HepG2 (cell line): ENCODE data around the gene WNT3. TPM values are rescaled to one million over a fixed set of nuclear protein-coding genes. Genes with fewer than 3 reads are reported as not detected.

Experiments used
- CAMTA2 ChIP-seq: sonication (generic); formaldehyde crosslinking; IDR thresholded peaks from 2 replicates; pipeline ENCODE4 v1.4.0; 2020; ENCODE audit warnings: mild to moderate bottlenecking, missing genetic modification reagents, borderline replicate concordance
- CREB3 ChIP-seq: sonication (generic); formaldehyde crosslinking; IDR thresholded peaks from 2 replicates; pipeline ENCODE4 v1.5.0; 2020; ENCODE audit warnings: missing genetic modification reagents
- HOMEZ ChIP-seq: IDR thresholded peaks from 2 replicates; pipeline ENCODE4 v1.6.1; 2016; ENCODE audit warnings: low read depth
- LBX2 ChIP-seq: sonication (generic); formaldehyde crosslinking; IDR thresholded peaks from 2 replicates; pipeline ENCODE4 v1.5.0; 2020; ENCODE audit warnings: missing genetic modification reagents, mild to moderate bottlenecking, borderline replicate concordance
- RBM39 ChIP-seq: fragments of 200-400 bp; formaldehyde crosslinking; IDR thresholded peaks from one replicate; pipeline ENCODE4 v1.6.1; 2018; ENCODE audit warnings: antibody characterized with exemption, mild to moderate bottlenecking, low read depth, low read length; ENCODE audit not compliant: poor library complexity, severe bottlenecking
- RCOR2 ChIP-seq: IDR thresholded peaks from 2 replicates; pipeline ENCODE4 v1.6.1; 2016; ENCODE audit warnings: missing biosample characterization, missing genetic modification reagents
- SUZ12 ChIP-seq: fragments of 150-350 bp; IDR thresholded peaks from 2 replicates; pipeline ENCODE4 v1.6.1; 2014; ENCODE audit warnings: low read depth, low read length
- ZFP37 ChIP-seq: sonication (generic); formaldehyde crosslinking; IDR thresholded peaks from 2 replicates; pipeline ENCODE4 v1.4.0; 2020; ENCODE audit warnings: missing genetic modification reagents, borderline replicate concordance
- ZNF20 ChIP-seq: sonication (generic); formaldehyde crosslinking; IDR thresholded peaks from 2 replicates; pipeline ENCODE4 v1.4.0; 2020; ENCODE audit warnings: mild to moderate bottlenecking, moderate library complexity, missing genetic modification reagents
- ZNF251 ChIP-seq: sonication (generic); formaldehyde crosslinking; IDR thresholded peaks from 2 replicates; pipeline ENCODE4 v1.9.0; 2021; ENCODE audit warnings: mild to moderate bottlenecking, missing genetic modification reagents
- ZNF614 ChIP-seq: IDR thresholded peaks from 2 replicates; pipeline ENCODE4 v1.6.1; 2018; ENCODE audit warnings: missing biosample characterization, missing genetic modification reagents, inconsistent platforms, borderline replicate concordance
- ZSCAN21 ChIP-seq: sonication (generic); formaldehyde crosslinking; IDR thresholded peaks from 2 replicates; pipeline ENCODE4 v1.8.0; 2022; ENCODE audit warnings: mild to moderate bottlenecking, missing genetic modification reagents, moderate library complexity, borderline replicate concordance
- ZSCAN29 ChIP-seq: sonication (generic); formaldehyde crosslinking; conservative IDR thresholded peaks from 2 replicates; pipeline ENCODE4 v1.4.0; 2020; ENCODE audit warnings: mild to moderate bottlenecking, missing genetic modification reagents
- polyA plus RNA-seq, 8 experiments: library from polyadenylated mRNA; depleted of rRNA in 3 of 8; stranded (reverse) in 7 of 8; unstranded in 1 of 8; fragments of >200 nt; fragmentation: Illumina TruSeq in 4 of 8; extraction: Trizol in 4 of 8; gene quantifications; 2 replicates each; pipeline versions ENCODE4 v1.2.1 to v1.2.3, GENCODE V29; 2011 to 2016; ENCODE audit warnings: low read depth in 4 of 8, missing spikeins in 1 of 8, mixed read lengths in 1 of 8; ENCODE audit not compliant: insufficient read depth in 1 of 8
- total RNA-seq, 5 experiments: library from RNA; depleted of rRNA; stranded (reverse); fragments of >200 nt; fragmentation: Illumina TruSeq; extraction: Trizol; gene quantifications; 2 replicates each; pipeline ENCODE4 v1.2.3, GENCODE V29; 2016; ENCODE audit warnings: low read depth in 1 of 5
- TF ChIP-seq, protein P1 (sequence below): sonication (generic); formaldehyde crosslinking; IDR thresholded peaks from 2 replicates; pipeline ENCODE4 v1.5.1; 2020; ENCODE audit warnings: mild to moderate bottlenecking, missing genetic modification reagents, moderate library complexity
- TF ChIP-seq, protein P2 (sequence below): sonication (generic); formaldehyde crosslinking; conservative IDR thresholded peaks from 2 replicates; pipeline ENCODE4 v1.4.0; 2020; ENCODE audit warnings: missing genetic modification reagents
- TF ChIP-seq, protein P3 (sequence below): sonication (generic); formaldehyde crosslinking; IDR thresholded peaks from 2 replicates; pipeline ENCODE4 v1.4.0; 2020; ENCODE audit warnings: missing genetic modification reagents, borderline replicate concordance

Gene WNT3
- total and polyA plus RNA-seq, 2 of the 13 experiments (the other 11 are each of a cell fraction or from before 2014, with no cell fraction given): 8.5 to 10.3 TPM

DNA sequence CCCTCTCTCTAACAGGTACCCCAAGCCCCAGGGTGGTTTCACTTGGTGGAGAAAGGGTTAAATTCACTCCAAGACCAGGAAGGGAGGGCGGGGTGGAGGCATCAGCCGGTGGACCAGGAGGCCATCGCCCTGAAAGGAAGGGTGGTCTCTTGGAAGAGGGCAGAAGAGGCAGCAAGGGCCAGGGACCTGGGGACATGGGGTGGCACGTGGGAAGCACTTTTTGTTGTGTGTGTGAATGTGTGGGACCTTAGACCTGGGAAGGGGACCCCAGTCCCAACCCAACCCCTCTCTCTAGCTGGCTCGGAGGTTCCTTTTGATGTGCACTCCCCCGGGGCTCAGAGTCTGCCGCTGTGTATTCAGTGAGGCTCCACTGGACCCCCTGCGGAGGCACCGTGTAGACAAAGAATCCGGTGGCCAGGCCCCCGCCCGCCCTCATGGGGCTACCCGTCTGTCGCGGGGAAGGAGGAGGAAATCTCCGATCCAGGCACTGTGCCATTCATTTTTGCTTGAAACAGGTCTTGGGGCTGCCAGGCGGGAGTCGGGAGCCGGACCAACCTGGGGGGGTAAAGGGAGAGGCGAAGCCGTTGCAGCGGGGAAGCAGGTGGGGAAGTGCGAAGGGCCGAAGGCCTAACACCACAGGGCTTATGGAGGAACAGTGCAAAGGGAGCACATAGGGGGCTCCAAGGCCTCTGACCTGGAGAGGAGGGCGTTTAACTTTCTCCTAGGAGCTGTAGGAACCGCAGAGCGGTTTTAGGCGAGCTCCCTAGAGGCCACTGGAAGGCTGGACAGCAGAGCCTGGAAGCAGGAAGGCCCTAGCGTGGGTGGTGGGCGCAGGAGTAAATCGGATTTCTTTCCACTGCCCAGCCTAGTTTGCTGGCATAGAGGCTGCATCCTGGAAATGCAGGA lies 3.2 kb upstream of the WNT3 start (continued):
- no peak for TF ChIP-seq ZNF614 (CRISPR knock-in tag)
- no peak for TF ChIP-seq SUZ12
- TF ChIP-seq, protein P1, sequence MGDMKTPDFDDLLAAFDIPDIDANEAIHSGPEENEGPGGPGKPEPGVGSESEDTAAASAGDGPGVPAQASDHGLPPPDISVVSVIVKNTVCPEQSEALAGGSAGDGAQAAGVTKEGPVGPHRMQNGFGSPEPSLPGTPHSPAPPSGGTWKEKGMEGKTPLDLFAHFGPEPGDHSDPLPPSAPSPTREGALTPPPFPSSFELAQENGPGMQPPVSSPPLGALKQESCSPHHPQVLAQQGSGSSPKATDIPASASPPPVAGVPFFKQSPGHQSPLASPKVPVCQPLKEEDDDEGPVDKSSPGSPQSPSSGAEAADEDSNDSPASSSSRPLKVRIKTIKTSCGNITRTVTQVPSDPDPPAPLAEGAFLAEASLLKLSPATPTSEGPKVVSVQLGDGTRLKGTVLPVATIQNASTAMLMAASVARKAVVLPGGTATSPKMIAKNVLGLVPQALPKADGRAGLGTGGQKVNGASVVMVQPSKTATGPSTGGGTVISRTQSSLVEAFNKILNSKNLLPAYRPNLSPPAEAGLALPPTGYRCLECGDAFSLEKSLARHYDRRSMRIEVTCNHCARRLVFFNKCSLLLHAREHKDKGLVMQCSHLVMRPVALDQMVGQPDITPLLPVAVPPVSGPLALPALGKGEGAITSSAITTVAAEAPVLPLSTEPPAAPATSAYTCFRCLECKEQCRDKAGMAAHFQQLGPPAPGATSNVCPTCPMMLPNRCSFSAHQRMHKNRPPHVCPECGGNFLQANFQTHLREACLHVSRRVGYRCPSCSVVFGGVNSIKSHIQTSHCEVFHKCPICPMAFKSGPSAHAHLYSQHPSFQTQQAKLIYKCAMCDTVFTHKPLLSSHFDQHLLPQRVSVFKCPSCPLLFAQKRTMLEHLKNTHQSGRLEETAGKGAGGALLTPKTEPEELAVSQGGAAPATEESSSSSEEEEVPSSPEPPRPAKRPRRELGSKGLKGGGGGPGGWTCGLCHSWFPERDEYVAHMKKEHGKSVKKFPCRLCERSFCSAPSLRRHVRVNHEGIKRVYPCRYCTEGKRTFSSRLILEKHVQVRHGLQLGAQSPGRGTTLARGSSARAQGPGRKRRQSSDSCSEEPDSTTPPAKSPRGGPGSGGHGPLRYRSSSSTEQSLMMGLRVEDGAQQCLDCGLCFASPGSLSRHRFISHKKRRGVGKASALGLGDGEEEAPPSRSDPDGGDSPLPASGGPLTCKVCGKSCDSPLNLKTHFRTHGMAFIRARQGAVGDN: peak; percentile 51
- TF ChIP-seq, protein P2, sequence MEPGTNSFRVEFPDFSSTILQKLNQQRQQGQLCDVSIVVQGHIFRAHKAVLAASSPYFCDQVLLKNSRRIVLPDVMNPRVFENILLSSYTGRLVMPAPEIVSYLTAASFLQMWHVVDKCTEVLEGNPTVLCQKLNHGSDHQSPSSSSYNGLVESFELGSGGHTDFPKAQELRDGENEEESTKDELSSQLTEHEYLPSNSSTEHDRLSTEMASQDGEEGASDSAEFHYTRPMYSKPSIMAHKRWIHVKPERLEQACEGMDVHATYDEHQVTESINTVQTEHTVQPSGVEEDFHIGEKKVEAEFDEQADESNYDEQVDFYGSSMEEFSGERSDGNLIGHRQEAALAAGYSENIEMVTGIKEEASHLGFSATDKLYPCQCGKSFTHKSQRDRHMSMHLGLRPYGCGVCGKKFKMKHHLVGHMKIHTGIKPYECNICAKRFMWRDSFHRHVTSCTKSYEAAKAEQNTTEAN (CRISPR knock-in tag): no peak
- TF ChIP-seq, protein P3, sequence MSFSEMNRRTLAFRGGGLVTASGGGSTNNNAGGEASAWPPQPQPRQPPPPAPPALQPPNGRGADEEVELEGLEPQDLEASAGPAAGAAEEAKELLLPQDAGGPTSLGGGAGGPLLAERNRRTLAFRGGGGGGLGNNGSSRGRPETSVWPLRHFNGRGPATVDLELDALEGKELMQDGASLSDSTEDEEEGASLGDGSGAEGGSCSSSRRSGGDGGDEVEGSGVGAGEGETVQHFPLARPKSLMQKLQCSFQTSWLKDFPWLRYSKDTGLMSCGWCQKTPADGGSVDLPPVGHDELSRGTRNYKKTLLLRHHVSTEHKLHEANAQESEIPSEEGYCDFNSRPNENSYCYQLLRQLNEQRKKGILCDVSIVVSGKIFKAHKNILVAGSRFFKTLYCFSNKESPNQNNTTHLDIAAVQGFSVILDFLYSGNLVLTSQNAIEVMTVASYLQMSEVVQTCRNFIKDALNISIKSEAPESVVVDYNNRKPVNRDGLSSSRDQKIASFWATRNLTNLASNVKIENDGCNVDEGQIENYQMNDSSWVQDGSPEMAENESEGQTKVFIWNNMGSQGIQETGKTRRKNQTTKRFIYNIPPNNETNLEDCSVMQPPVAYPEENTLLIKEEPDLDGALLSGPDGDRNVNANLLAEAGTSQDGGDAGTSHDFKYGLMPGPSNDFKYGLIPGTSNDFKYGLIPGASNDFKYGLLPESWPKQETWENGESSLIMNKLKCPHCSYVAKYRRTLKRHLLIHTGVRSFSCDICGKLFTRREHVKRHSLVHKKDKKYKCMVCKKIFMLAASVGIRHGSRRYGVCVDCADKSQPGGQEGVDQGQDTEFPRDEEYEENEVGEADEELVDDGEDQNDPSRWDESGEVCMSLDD (CRISPR knock-in tag): 0 out of 2 replicates have a peak, but pooled peaks have one; percentile 29
- no peak for TF ChIP-seq RCOR2
- no peak for TF ChIP-seq ZFP37 (CRISPR knock-in tag)
- TF ChIP-seq ZSCAN21 (CRISPR knock-in tag): no peak
- TF ChIP-seq LBX2: no peak
- peak; percentile 99 for TF ChIP-seq ZSCAN29 (CRISPR knock-in tag)
- TF ChIP-seq CAMTA2 (CRISPR knock-in tag): peak; percentile 77; the same call in 1 of the 2 replicates
- TF ChIP-seq ZNF251 (CRISPR knock-in tag): no peak
- no peak for TF ChIP-seq HOMEZ (CRISPR knock-in tag)
- no peak for TF ChIP-seq ZNF20 (CRISPR knock-in tag)
- TF ChIP-seq RBM39: peak; percentile 25
- TF ChIP-seq CREB3 (CRISPR knock-in tag): no peak
